ENCODE results near the gene RNF20. TPM values are rescaled to one million over a fixed set of nuclear protein-coding genes. Genes with fewer than 3 reads are reported as not detected.

Gene RNF20
- total and polyA plus RNA-seq, 2 donors (not counting 1 experiment from before 2014, with no cell fraction given): 5.7 to 56.4 TPM

DNA sequence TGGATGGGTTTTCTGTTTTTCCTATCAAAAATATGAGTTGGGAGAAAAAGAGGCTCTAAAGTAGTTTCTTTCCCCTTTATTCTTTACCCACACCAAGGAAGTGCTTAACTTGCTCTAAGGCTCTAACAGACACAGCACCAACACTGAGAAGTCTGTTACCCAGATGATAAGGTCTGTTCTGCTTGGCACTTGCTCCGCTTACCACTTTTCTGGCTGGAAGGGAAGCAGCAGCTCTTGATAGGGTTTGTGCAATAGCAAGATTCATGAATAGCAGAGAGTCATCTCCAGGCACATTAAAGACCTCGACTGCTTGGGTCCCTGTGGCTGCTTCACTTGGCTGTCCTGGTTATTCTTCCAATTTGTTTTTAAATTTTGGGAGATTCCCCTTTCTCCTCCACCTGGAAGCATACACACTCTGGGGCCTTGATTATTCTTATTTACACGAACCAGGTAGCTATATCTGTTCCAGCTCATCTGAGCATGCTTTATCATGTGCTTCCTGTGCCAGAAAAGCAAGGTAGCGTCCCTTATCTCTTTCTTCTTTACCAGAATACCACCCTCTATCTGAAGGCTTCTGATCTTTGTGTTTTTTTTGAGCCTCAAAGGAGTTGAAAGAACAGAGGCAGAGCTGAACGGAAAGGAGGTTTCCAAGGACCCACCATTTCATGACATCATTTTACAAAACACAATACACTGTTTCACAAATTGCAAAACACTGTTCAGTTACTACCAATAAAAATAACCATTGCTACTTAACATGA is 36.3 kb downstream of the RNF20 start:
- no peaks in the 10 kb centered on the region for H3K4me1 Mint-ChIP-seq
- no peak overlapping the region for H3K4me3 Mint-ChIP-seq
- TF ChIP-seq EZH2 (IDR thresholded peaks at IDR 0.05; ENCODE audit: borderline replicate concordance, insufficient read depth, low read depth, low read length, poor library complexity, severe bottlenecking): no peak
- TF ChIP-seq, protein P1, sequence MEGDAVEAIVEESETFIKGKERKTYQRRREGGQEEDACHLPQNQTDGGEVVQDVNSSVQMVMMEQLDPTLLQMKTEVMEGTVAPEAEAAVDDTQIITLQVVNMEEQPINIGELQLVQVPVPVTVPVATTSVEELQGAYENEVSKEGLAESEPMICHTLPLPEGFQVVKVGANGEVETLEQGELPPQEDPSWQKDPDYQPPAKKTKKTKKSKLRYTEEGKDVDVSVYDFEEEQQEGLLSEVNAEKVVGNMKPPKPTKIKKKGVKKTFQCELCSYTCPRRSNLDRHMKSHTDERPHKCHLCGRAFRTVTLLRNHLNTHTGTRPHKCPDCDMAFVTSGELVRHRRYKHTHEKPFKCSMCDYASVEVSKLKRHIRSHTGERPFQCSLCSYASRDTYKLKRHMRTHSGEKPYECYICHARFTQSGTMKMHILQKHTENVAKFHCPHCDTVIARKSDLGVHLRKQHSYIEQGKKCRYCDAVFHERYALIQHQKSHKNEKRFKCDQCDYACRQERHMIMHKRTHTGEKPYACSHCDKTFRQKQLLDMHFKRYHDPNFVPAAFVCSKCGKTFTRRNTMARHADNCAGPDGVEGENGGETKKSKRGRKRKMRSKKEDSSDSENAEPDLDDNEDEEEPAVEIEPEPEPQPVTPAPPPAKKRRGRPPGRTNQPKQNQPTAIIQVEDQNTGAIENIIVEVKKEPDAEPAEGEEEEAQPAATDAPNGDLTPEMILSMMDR (IDR thresholded peaks at IDR 0.05): no peak
- no peak overlapping the region for H3K27ac Mint-ChIP-seq
- intact Hi-C loops (cut with micrococcal nuclease): no loop called here
- Histone ChIP-seq H3K27me3 (replicated peaks in 1 of 4; ENCODE audit: control extremely low read depth in 1 of 4, control insufficient read depth in 3 of 4, insufficient read depth in 4 of 4, low read length in 3 of 4) (no peaks in the 10 kb centered on the region), H3K36me3 (replicated peaks in 1 of 2; ENCODE audit: control extremely low read depth in 1 of 2, control insufficient read depth in 1 of 2, extremely low read depth in 1 of 2, insufficient read depth in 2 of 2, low read length in 1 of 2) (peaks cover 6 to 31% of the 10 kb centered on the region in 2 experiments), H3K9ac (ENCODE audit: low read length) (no peak overlapping the region), H3K4me1 (ENCODE audit: control insufficient read depth in 2 of 2, insufficient read depth in 2 of 2, low read length in 2 of 2) (no peaks in the 10 kb centered on the region), H3K4me3 (ENCODE audit: control extremely low read depth in 1 of 5, extremely low read depth in 1 of 5, insufficient read depth in 1 of 5, low read depth in 2 of 5, low read length in 4 of 5) (no peak overlapping the region), H3K9me3 (ENCODE audit: control extremely low read depth in 1 of 3, control insufficient read depth in 2 of 3, insufficient read depth in 1 of 3, low read length in 2 of 3) (no peaks in the 10 kb centered on the region), H2AFZ (ENCODE audit: insufficient read depth, low read depth, low read length, poor library complexity, severe bottlenecking) (no peak overlapping the region), H3K79me2 (ENCODE audit: control insufficient read depth, insufficient read depth, low read length) (no peaks in the 10 kb centered on the region), H3K27ac (ENCODE audit: low read length in 2 of 2) (no peak overlapping the region), H3K4me2 (replicated peaks; ENCODE audit: low read depth, low read length, poor library complexity, severe bottlenecking) (no peak overlapping the region), H4K20me1 (ENCODE audit: control insufficient read depth, insufficient read depth, low read length, poor library complexity, severe bottlenecking) (no peaks in the 10 kb centered on the region)
- 100% methylated on average over 3 of the region's 5 CpGs for WGBS (ENCODE audit: insufficient coverage)
- ChIA-PET POLR2A (no interaction called here), CTCF (no interaction called here)
- ATAC-seq (ENCODE audit: low read depth) (no peak), DNase-seq (no peak)
- no peaks in the 10 kb centered on the region for H3K9me3 Mint-ChIP-seq (ENCODE audit: insufficient read depth)
- H3K27me3 Mint-ChIP-seq: no peaks in the 10 kb centered on the region

DNA sequence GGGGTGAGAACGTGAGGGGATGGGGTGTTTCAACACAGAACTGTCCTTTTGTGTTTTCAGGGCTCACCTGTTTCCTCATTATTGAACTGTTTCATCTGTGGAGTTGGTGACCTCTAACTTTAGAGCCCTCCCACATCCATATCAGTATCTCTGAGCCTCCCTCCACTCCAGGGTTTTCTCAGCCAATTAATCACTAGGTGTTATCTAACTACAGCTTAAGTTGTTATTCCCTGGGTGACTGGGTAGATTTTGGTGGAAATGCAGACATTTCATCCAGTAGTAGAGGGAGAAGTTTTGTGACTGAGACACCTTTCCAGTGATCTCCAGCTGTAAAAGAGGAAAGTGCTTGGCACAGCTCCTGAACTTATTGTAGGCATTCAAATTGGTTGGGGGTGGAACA is 37.5 kb downstream of the RNF20 start:
- Histone ChIP-seq H3K79me2 (ENCODE audit: control insufficient read depth, insufficient read depth, low read length) (no peaks in the 10 kb centered on the region), H3K9me3 (ENCODE audit: control extremely low read depth in 1 of 3, control insufficient read depth in 2 of 3, insufficient read depth in 1 of 3, low read length in 2 of 3) (no peaks in the 10 kb centered on the region), H2AFZ (ENCODE audit: insufficient read depth, low read depth, low read length, poor library complexity, severe bottlenecking) (no peak overlapping the region), H4K20me1 (ENCODE audit: control insufficient read depth, insufficient read depth, low read length, poor library complexity, severe bottlenecking) (no peaks in the 10 kb centered on the region), H3K4me3 (ENCODE audit: control extremely low read depth in 1 of 5, extremely low read depth in 1 of 5, insufficient read depth in 1 of 5, low read depth in 2 of 5, low read length in 4 of 5) (no peak overlapping the region), H3K4me1 (ENCODE audit: control insufficient read depth in 2 of 2, insufficient read depth in 2 of 2, low read length in 2 of 2) (no peaks in the 10 kb centered on the region), H3K9ac (ENCODE audit: low read length) (no peak overlapping the region), H3K27ac (ENCODE audit: low read length in 2 of 2) (no peak overlapping the region), H3K4me2 (replicated peaks; ENCODE audit: low read depth, low read length, poor library complexity, severe bottlenecking) (no peak overlapping the region), H3K27me3 (replicated peaks in 1 of 4; ENCODE audit: control extremely low read depth in 1 of 4, control insufficient read depth in 3 of 4, insufficient read depth in 4 of 4, low read length in 3 of 4) (no peaks in the 10 kb centered on the region), H3K36me3 (replicated peaks in 1 of 2; ENCODE audit: control extremely low read depth in 1 of 2, control insufficient read depth in 1 of 2, extremely low read depth in 1 of 2, insufficient read depth in 2 of 2, low read length in 1 of 2) (peaks cover 6 to 21% of the 10 kb centered on the region in 2 experiments)
- ChIA-PET POLR2A (no interaction called here), CTCF (no interaction called here)
- WGBS (ENCODE audit: insufficient coverage): 100% methylated on average over 1 of the region's 1 CpG
- no peak for DNase-seq
- no peaks in the 10 kb centered on the region for H3K9me3 Mint-ChIP-seq (ENCODE audit: insufficient read depth)
- H3K27me3 Mint-ChIP-seq: no peaks in the 10 kb centered on the region
- TF ChIP-seq EZH2 (IDR thresholded peaks at IDR 0.05; ENCODE audit: borderline replicate concordance, insufficient read depth, low read depth, low read length, poor library complexity, severe bottlenecking): no peak
- TF ChIP-seq, protein P1 (IDR thresholded peaks at IDR 0.05): no peak
- H3K4me1 Mint-ChIP-seq: no peaks in the 10 kb centered on the region
- no peak overlapping the region for H3K27ac Mint-ChIP-seq
- H3K4me3 Mint-ChIP-seq: no peak overlapping the region
- intact Hi-C loops (cut with micrococcal nuclease): no loop called here
- no peak for ATAC-seq (ENCODE audit: low read depth)
